Astrocyte (in vitro differentiated cells and primary cell): ENCODE data around the gene RAB11FIP3. TPM values are rescaled to one million over a fixed set of nuclear protein-coding genes. Genes with fewer than 3 reads are reported as not detected.
A peak's percentile ranks its signal among the peaks of the same experiment; 100 is the strongest.

Experiments used
- DNase-seq: peaks from one replicate; pipeline ENCODE4 v3.0.0-alpha.2; 2010; ENCODE audit warnings: low read depth
- FAIRE-seq: peaks from 2 replicates; lab custom pipeline; 2011; peaks lifted over from hg19 to GRCh38; lab: Jason Lieb, UNC
- H2AFZ ChIP-seq: 2 replicates; pipeline ENCODE4 v1.6.0; 2012; ENCODE audit warnings: low read depth, low read length, inconsistent platforms
- H3K27ac ChIP-seq: 2 replicates; pipeline ENCODE4 v1.5.1; 2011; ENCODE audit warnings: low read depth, low read length, inconsistent platforms
- H3K27me3 ChIP-seq: 2 replicates; pipeline ENCODE4 v1.6.0; 2011; ENCODE audit warnings: low read length, inconsistent platforms; ENCODE audit not compliant: insufficient read depth
- H3K36me3 ChIP-seq: 2 replicates; pipeline ENCODE4 v1.5.1; 2011; ENCODE audit warnings: low read length, inconsistent platforms; ENCODE audit not compliant: insufficient read depth
- H3K4me1 ChIP-seq: 2 replicates; pipeline ENCODE4 v1.5.1; 2011; ENCODE audit warnings: low read length, inconsistent platforms; ENCODE audit not compliant: insufficient read depth
- H3K4me2 ChIP-seq: 2 replicates; pipeline ENCODE4 v1.6.0; 2012; ENCODE audit warnings: low read length, inconsistent platforms
- H3K4me3 ChIP-seq: 2 replicates; pipeline ENCODE4 v1.5.1; 2011; ENCODE audit warnings: low read depth, mild to moderate bottlenecking, low read length, inconsistent platforms; ENCODE audit not compliant: insufficient read depth
- H3K79me2 ChIP-seq: 2 replicates; pipeline ENCODE4 v1.6.0; 2012; ENCODE audit warnings: mild to moderate bottlenecking, low read length, inconsistent platforms; ENCODE audit not compliant: insufficient read depth
- H3K9ac ChIP-seq: 2 replicates; pipeline ENCODE4 v1.6.0; 2012; ENCODE audit warnings: mild to moderate bottlenecking, low read length, inconsistent platforms
- H3K9me3 ChIP-seq: 2 replicates; pipeline ENCODE4 v1.5.1; 2012; ENCODE audit warnings: low read depth, mild to moderate bottlenecking, low read length, inconsistent platforms; ENCODE audit not compliant: insufficient read depth
- H4K20me1 ChIP-seq: 2 replicates; pipeline ENCODE4 v1.6.0; 2012; ENCODE audit warnings: low read length, inconsistent platforms; ENCODE audit not compliant: insufficient read depth
- H3K27ac Mint-ChIP-seq: one replicate; pipeline ENCODE4 v1.8.0; 2021; ENCODE audit warnings: mild to moderate bottlenecking, mixed read lengths; ENCODE audit not compliant: unreplicated experiment
- H3K27me3 Mint-ChIP-seq: one replicate; pipeline ENCODE4 v1.8.0; 2021; ENCODE audit warnings: low read depth, mixed read lengths; ENCODE audit not compliant: unreplicated experiment
- H3K36me3 Mint-ChIP-seq: one replicate; pipeline ENCODE4 v1.8.0; 2021; ENCODE audit warnings: low read depth, mixed read lengths; ENCODE audit not compliant: unreplicated experiment
- H3K4me1 Mint-ChIP-seq: one replicate; pipeline ENCODE4 v1.8.0; 2021; ENCODE audit warnings: low read depth, mixed read lengths; ENCODE audit not compliant: unreplicated experiment
- H3K4me3 Mint-ChIP-seq: one replicate; pipeline ENCODE4 v1.8.0; 2021; ENCODE audit warnings: mild to moderate bottlenecking, moderate library complexity, mixed read lengths; ENCODE audit not compliant: unreplicated experiment
- H3K9me3 Mint-ChIP-seq: one replicate; pipeline ENCODE4 v1.8.0; 2021; ENCODE audit warnings: mild to moderate bottlenecking, mixed read lengths; ENCODE audit not compliant: unreplicated experiment
- EZH2 ChIP-seq: IDR thresholded peaks from 2 replicates; pipeline ENCODE4 v1.6.1; 2012; ENCODE audit warnings: mild to moderate bottlenecking, low read length, inconsistent platforms; ENCODE audit not compliant: insufficient read depth
- total RNA-seq: library from RNA; stranded (reverse); gene quantifications from 2 replicates; pipeline ENCODE4 v1.2.1, GENCODE V29; 2021
- TF ChIP-seq, protein P1 (sequence below): IDR thresholded peaks from 2 replicates; pipeline ENCODE4 v1.5.1; 2011; ENCODE audit warnings: low read depth, mild to moderate bottlenecking, inconsistent platforms, low read length, moderate library complexity; ENCODE audit not compliant: insufficient read depth

RAB11FIP3 gene
- total RNA-seq, 1 donor from 2014 or later = 21.2 TPM

DNA sequence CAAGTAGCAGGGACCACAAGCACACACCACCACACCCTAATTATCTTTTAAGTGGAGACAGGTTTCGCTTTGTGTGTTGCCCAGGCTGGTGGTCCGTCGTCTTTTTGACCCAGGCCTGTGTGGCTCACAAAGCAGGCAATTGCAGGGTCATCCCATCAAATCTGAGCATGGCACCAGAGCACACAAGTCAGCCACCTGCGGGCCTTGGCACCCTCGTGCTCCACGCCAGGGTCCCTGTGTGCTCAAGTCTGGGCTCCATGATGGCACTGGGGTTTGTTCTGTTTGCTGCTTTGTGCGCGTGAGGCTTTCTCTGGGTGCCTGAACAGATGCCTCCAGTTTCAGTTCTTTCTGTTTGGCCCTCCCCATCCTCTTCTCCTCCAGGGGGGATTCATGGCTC, 99.7 kb downstream of the RAB11FIP3 start:
- Histone ChIP-seq H3K4me2 (peak overlapping the region; percentile 89), H3K4me1 (peaks cover 37% of the 10 kb centered on the region), H2AFZ (no peak overlapping the region), H3K9me3 (no peaks in the 10 kb centered on the region), H4K20me1 (peaks cover 49% of the 10 kb centered on the region), H3K27ac (peak overlapping the region; percentile 65), H3K9ac (peak overlapping the region; percentile 95), H3K27me3 (no peaks in the 10 kb centered on the region), H3K79me2 (peaks cover 54% of the 10 kb centered on the region), H3K36me3 (peaks cover 3% of the 10 kb centered on the region), H3K4me3 (no peak overlapping the region)
- FAIRE-seq = no peak
- Mint-ChIP-seq H3K9me3 (no peaks in the 10 kb centered on the region), H3K4me3 (peak overlapping the region; percentile 94), H3K36me3 (peaks cover 3% of the 10 kb centered on the region), H3K27ac (peak overlapping the region; percentile 99), H3K4me1 (peaks cover 15% of the 10 kb centered on the region), H3K27me3 (no peaks in the 10 kb centered on the region)
- TF ChIP-seq EZH2 = no peak
- TF ChIP-seq, protein P1, sequence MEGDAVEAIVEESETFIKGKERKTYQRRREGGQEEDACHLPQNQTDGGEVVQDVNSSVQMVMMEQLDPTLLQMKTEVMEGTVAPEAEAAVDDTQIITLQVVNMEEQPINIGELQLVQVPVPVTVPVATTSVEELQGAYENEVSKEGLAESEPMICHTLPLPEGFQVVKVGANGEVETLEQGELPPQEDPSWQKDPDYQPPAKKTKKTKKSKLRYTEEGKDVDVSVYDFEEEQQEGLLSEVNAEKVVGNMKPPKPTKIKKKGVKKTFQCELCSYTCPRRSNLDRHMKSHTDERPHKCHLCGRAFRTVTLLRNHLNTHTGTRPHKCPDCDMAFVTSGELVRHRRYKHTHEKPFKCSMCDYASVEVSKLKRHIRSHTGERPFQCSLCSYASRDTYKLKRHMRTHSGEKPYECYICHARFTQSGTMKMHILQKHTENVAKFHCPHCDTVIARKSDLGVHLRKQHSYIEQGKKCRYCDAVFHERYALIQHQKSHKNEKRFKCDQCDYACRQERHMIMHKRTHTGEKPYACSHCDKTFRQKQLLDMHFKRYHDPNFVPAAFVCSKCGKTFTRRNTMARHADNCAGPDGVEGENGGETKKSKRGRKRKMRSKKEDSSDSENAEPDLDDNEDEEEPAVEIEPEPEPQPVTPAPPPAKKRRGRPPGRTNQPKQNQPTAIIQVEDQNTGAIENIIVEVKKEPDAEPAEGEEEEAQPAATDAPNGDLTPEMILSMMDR = no peak
- no peak for DNase-seq

GRCh38 chr16:525520-526180, 100.2 kb downstream of the RAB11FIP3 start:
- H3K9me3 Mint-ChIP-seq = no peaks in the 10 kb centered on the region
- no peaks in the 10 kb centered on the region for H3K27me3 ChIP-seq
- peaks cover 54% of the 10 kb centered on the region for H4K20me1 ChIP-seq
- H3K4me2 ChIP-seq = peak overlapping the region; percentile 89
- peaks cover 59% of the 10 kb centered on the region for H3K79me2 ChIP-seq
- DNase-seq (peak; percentile 86), FAIRE-seq (peak; percentile 81)
- peak overlapping the region; percentile 77 for H3K4me3 ChIP-seq
- H3K9me3 ChIP-seq = no peaks in the 10 kb centered on the region
- peaks cover 2% of the 10 kb centered on the region for H3K36me3 ChIP-seq
- peaks cover 3% of the 10 kb centered on the region for H3K36me3 Mint-ChIP-seq
- peak overlapping the region; percentile 95 for H3K9ac ChIP-seq
- peaks cover 37% of the 10 kb centered on the region for H3K4me1 ChIP-seq
- no peak for TF ChIP-seq EZH2
- TF ChIP-seq, protein P1 = no peak
- H2AFZ ChIP-seq = no peak overlapping the region
- H3K4me1 Mint-ChIP-seq = peaks cover 15% of the 10 kb centered on the region
- no peaks in the 10 kb centered on the region for H3K27me3 Mint-ChIP-seq
- H3K4me3 Mint-ChIP-seq = peak overlapping the region; percentile 94
- peak overlapping the region; percentile 99 for H3K27ac Mint-ChIP-seq
- peak overlapping the region; percentile 95 for H3K27ac ChIP-seq
